ENCODE results near the gene ALKBH2.

GRCh38 chr12:109130297-109131153, 37.3 kb upstream of the ALKBH2 start:
- TF ChIP-seq, protein P1, sequence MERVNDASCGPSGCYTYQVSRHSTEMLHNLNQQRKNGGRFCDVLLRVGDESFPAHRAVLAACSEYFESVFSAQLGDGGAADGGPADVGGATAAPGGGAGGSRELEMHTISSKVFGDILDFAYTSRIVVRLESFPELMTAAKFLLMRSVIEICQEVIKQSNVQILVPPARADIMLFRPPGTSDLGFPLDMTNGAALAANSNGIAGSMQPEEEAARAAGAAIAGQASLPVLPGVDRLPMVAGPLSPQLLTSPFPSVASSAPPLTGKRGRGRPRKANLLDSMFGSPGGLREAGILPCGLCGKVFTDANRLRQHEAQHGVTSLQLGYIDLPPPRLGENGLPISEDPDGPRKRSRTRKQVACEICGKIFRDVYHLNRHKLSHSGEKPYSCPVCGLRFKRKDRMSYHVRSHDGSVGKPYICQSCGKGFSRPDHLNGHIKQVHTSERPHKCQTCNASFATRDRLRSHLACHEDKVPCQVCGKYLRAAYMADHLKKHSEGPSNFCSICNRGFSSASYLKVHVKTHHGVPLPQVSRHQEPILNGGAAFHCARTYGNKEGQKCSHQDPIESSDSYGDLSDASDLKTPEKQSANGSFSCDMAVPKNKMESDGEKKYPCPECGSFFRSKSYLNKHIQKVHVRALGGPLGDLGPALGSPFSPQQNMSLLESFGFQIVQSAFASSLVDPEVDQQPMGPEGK (CRISPR knock-in tag; IDR thresholded peaks at IDR 0.05; ENCODE audit: borderline replicate concordance): no peak
- TF ChIP-seq ZNF70 (CRISPR knock-in tag; IDR thresholded peaks at IDR 0.05) (no peak), ZNF8 (CRISPR knock-in tag; IDR thresholded peaks at IDR 0.05) (no peak), ARNTL (CRISPR knock-in tag; IDR thresholded peaks at IDR 0.05; ENCODE audit: borderline replicate concordance, low read depth) (no peak), ZFP3 (CRISPR knock-in tag; IDR thresholded peaks at IDR 0.05) (no peak), GLIS3 (CRISPR knock-in tag; IDR thresholded peaks at IDR 0.05) (no peak), ZNF565 (CRISPR knock-in tag; conservative IDR thresholded peaks at IDR 0.05; ENCODE audit: low read depth) (no peak), ZC3H10 (CRISPR knock-in tag; IDR thresholded peaks at IDR 0.05) (no peak), PPARA (CRISPR knock-in tag; IDR thresholded peaks at IDR 0.05; ENCODE audit: borderline replicate concordance) (no peak), SNAI2 (CRISPR knock-in tag; IDR thresholded peaks at IDR 0.05) (no peak), BACH2 (CRISPR knock-in tag; IDR thresholded peaks at IDR 0.05; ENCODE audit: borderline replicate concordance) (no peak)
